GM21360 (cell line): ENCODE measurements around the gene TMEM94.
"Not testable (repeated sequence)": the region's sequence is repeated elsewhere in the genome, so short reads cannot be mapped to it uniquely, and the experiment has no call there.

Source experiments
- ATAC-seq: cut with Tn5 transposase; IDR thresholded peaks from one replicate; pipeline ENCODE4 v1.9.1; 2021; ENCODE audit warnings: mild to moderate bottlenecking, moderate library complexity; ENCODE audit not compliant: unreplicated experiment

Gene TMEM94

DNA sequence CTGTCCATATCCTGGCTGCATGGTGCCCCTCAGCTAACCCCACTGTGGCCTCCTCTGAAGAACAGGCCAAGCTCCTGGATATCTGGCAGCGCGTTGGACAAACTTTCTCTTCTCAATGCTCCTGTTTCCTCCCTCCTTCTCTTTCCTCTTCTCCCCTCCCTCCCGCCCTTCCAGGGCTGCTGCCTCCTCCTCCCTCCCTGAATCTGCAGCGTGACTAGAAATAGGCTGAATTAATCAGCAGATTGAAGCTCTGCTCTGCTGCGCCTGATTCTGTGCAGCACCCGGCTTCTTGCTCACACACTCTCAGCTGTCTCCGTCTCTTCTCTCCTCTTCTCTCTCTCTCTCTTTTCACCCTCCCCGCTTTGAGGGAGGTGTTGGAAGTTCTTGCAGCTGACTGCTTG, 19.8 kb downstream of the TMEM94 start:
- no peak for ATAC-seq

DNA sequence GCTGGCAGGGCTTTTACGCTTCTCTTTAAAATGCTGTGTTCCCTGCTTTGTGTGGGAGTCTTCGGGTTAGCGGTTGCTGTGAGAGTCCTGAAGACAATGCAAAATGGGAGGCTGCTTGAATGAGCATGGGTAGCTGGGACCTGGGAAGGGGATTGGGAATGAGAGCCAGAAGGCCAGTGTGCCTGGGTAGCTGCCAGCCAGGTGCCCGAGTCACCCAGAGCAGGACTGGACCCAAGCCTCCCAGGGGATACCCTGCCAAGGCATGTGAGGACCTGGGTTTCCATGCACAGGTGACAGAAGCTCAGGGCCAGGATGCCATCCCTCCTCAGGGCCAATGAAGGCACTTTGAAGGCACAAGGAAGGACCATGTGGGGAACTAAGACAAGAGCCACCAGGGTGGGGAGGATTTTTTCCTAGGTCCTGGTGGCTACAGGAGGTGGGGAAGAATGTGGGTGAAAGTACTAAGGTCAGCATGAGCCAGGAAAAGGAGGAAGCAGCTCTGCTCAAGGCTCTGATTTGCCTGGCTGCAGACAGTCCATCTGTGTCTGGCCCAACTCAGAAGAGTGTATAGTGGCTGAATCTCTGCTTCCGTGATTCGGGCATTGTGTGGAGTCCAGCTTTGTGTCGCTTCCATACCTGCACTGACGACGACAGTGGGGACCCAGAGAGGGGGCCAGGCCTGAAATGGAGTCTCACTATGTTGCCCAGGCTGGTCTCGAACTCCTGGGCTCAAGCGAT, 20.5 kb downstream of the TMEM94 start:
- ATAC-seq: no peak

DNA sequence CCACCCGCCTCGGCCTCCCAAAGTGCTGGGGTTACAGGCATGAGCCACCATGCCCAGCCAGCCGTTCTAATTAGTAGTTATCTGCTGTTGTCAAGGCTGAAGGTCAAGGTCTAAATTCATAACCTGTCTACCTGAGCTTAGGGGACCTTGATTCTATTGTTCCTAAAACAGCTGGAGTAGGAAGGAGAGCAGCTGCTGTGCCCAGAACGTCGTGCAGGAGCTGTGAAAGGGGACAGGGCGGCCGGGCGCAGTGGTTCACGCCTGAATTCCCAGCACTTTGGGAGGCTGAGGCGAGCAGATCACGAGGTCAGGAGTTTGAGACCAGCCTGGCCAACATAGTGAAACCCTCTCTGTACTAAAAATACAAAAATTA, 21.0 kb downstream of the TMEM94 start:
- not testable (repeated sequence) for ATAC-seq

DNA sequence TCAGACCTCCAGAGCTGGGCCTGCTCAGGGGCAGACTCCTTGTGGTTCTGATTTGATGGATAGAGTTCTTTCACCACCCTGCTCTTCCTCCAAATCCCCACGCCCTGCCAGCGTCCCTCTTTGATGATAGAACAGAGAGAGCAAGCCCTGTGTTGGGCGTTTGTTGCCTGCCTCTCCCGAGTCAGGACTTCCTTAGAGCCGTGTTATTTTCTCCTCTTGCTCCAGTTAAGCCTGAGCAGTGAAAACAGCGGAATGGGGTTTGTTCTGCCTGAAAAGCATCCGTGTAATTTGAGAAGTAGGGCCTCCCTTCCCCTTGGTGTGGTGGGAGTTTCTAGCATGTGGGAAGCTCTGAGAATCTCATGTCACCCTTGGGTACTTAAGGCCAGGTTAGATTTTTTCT, 22.1 kb downstream of the TMEM94 start:
- no peak for ATAC-seq

DNA sequence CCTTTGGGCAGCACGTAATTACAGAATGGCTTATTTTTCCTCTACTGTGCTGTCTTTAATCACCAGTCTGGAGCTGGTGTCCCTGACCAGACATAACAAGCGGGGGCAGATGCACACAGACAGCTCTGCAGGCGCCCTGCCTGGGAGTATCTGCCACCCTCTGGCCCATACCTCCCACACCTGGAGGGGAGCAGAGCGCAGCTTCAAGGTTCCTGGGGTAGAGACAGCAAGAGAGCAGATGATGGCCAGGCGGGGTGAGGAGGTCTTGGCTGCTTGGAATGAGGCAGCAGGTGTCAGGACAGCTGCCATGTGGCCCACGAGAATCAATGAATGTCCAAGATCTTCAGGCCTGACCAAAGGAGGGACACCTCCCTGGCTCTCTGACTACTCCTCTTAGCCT, 23.8 kb downstream of the TMEM94 start:
- ATAC-seq: no peak

DNA sequence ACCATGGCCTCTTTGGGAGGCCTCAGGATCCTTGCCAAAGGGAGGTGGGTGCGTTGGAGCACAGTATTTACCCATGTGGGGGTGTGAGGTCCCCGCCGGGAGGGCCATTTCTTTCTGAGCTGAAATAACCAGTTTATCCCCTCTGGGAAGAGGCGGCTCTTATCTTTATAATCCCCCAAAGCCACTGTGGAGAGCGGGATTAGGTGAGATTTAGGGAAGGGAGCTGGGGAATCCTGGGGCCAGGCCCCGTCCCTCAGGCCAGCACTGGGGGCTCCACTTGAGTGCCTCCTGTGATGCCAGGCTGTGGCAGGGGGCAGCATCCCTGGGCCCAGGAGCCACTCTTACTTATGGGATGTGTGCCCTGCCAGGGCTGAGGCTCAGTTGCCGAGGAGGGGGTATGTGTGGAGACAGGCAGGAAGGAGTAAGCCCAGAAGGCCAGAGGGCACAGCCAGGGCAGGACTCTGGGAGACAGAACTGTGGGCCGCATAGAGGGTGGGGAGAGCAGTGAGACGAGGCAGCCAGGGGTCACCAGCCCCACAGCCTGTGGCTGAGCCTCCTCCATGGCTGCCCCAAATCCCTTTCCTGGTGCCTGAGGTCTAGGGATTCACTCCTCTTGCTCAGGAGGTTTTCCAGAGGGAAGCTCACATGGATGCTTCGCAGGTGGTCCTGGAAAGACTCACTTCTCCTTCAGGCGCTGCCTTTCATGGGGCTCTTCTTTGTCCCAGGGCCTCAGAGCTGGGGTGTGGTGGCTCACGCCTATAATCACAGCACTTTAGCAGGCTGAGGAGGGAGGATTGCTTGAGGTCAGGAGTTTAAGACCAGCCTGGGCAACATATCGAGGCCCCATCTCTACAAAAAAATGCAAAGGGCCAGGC, 25.0 kb downstream of the TMEM94 start:
- ATAC-seq: no peak

DNA sequence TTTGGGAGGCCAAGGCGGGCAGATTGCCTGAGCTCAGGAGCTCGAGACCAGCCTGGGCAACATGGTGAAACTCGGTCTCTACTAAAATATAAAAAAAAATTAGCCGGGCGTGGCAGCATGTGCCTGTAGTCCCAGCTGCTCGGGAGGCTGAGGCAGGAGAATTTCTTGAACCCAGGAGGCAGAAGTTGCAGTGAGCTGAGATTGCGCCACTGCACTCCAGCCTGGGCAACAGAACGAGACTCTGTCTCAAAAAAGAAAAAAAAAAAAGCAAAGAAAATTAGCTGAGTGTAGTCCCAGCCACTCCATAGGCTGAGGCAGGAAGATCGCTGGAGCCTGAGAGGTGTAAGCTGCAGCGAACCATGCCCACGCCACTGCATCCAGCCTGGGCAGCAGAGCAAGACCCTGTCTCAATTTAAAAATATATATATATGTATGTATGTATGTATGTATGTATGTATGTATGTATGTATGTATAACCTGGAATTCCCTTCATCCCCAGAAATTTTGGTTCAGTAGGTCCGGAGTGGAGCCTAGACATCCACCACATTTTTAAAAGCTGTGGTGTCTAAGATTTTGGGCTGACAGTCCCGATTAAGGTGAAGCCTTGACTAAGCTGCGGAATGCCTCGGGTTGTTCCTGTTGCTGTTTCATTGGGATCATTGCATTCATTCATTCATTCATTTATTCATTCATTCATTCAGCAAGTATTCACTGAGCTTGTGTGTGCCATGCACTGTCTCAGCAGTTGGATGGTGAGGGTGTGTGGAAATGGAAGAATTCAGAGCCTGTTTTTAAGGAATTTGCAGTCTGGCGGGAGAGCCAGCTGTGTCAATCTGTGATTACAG, 25.9 kb downstream of the TMEM94 start:
- ATAC-seq: no peak

DNA sequence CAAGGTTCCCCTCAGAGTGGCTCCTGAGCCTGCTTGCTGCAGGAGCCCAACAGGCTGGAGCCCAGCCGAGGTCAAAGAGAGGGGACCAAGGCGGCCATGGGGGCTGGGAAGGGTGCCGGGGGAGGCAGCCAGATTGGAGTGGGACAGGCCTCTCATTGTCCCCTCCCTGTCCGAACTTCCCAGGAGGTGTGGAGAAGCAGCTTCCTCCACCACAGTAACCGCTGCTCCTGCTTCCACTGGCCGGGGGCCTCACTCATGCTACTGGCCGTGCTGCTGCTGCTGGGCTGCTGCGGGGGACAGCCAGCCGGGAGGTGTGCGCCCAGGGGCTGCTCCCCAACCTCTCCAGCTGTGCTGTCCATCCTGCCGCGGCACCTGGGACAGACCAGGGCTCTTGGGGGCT, 29.3 kb downstream of the TMEM94 start:
- ATAC-seq: no peak

DNA sequence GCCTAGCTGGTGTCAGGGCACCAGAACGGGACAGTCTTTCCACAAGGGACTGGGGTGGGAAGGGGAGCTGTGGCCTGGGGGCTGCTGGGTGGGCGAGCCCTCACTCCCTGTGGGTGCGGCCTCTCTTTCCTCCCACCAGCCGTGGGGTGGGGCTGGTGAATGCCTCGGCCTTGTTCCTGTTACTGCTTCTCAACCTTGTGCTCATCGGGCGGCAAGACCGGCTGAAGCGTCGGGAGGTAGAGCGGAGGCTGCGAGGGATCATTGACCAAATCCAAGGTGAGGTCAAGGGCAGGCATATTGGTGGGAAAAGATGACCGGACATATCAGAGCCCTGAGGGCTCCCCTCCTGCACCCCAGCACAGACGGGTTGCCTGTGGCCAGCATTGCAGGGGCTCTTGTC, 29.7 kb downstream of the TMEM94 start:
- ATAC-seq: no peak

DNA sequence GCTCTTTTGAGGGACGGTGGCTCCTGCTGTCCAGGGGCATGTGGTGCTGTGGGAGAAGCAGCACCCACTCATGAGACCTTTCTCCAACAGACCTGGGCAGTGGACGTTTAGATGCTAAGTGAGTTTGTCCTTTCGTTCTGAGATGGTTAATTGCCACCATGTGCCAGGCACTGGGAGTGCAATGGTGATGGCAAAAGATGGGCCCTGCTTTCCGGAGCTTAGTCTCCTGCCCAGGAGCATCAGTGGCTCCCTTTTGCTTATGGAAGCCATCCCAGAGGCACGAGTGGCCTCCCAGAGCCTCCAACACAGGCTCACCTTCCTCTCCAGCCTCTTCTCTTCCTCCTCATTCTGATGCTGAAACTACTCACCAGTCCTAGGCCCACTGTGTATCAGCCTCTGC, 30.5 kb downstream of the TMEM94 start:
- no peak for ATAC-seq

DNA sequence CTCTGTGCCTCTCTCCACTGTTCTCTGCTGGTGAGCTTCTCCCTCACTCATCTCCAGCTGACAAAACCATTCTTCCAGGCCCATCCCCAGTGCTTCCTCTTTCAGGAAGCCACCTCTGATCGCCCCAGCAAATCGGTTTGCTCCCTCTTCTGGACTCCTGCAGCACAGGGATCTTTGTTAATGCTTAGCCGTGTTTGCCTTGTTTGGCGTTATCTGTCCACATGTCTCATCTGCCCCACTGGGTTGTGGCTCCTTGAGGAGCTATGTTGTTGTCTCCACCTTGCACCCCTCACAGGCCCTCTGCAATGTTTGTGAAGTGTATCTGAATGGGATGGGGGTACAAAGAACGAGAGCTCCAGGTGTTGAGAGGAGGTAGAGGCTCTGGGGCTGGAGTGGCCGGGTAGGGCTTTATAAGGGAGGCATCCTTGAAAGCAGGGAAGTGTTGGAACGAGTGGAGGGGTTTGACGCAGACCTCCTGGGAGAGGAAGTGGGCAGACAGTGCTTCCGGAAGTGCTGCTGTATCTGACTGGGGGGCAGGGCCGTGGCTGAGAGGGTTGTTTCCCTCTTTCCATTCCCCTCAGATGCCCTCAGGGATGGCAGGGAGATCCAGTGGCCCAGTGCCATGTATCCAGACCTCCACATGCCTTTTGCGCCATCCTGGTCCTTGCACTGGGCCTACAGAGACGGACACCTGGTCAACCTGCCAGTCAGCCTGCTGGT, 31.1 kb downstream of the TMEM94 start:
- ATAC-seq: no peak

DNA sequence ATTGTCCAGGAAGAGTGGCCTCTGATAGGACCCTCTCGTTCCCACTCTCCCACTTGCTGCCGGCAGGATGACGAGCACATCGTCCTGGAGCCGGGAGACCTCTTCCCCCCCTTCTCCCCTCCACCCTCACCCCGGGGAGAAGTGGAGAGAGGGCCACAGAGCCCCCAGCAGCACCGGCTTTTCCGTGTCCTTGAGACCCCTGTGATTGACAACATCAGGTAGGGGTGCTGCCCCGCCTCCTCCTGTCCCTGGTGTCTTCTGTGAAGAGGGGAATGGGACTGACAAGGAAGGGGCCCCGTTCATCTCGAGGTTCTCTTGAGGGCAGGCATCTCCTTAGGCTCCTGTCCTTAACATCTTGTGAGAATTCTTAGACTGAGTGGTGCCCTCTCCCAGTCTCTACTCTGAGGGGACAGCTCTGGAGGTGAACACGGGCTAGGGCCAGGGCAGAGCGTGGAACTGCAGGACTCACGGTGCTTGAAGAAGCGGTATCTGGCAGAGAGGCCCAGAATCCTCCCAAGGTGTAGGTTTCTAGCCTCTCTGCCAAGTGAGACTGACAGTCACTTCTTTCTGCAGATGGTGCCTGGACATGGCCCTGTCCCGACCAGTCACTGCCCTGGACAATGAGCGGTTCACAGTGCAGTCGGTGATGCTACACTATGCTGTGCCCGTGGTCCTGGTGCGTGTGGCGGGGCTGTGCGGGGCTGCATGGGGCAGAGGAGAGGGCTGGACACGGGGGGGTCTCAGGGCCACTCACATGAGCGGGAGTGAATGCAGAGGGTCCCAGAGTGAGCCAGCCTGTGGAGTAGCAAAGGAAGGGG, 32.5 kb downstream of the TMEM94 start:
- no peak for ATAC-seq

DNA sequence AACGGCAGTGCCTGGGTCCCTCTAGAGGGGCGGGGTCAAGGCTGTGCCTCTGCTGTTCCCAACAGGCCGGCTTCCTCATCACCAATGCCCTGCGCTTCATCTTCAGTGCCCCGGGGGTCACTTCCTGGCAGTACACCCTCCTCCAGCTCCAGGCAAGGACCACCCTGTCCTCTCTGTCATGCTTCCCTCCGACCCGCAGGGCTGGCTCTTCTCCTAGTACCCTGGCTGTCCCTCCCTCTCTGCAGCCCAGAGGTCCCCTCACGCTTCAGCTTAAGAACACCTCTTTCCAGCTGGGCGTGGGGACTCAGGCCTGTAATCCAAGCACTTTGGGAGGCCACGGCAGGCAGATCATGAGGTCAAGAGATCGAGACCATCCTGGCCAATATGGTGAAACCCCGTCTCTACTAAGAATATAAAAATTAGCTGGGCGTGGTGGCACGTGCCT, 33.1 kb downstream of the TMEM94 start:
- ATAC-seq: no peak

DNA sequence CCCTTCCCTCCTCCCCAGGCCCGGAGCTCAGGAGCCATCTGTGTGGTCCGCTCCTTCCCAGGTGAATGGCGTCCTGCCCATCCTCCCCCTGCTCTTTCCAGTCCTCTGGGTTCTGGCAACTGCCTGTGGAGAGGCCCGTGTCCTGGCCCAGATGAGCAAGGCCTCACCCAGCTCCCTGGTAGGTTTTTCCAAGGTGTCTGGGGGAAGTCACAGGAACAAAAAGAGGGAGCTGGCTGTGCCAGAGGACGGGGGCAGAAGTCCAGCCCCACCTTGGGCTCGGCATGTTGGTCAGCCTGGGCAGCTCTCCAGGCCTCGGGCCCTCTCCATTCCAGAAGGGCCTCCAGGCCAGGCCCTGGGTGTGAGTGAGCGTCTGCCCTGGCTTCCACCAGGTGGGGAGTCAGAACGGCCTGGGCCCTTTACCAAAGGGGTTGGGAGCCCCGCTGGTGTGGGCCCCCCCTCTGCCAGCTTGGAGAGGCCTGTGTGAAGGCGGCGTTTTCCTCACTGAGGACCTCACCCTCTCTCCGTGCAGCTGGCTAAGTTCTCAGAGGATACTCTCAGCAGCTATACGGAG, 33.8 kb downstream of the TMEM94 start:
- no peak for ATAC-seq

DNA sequence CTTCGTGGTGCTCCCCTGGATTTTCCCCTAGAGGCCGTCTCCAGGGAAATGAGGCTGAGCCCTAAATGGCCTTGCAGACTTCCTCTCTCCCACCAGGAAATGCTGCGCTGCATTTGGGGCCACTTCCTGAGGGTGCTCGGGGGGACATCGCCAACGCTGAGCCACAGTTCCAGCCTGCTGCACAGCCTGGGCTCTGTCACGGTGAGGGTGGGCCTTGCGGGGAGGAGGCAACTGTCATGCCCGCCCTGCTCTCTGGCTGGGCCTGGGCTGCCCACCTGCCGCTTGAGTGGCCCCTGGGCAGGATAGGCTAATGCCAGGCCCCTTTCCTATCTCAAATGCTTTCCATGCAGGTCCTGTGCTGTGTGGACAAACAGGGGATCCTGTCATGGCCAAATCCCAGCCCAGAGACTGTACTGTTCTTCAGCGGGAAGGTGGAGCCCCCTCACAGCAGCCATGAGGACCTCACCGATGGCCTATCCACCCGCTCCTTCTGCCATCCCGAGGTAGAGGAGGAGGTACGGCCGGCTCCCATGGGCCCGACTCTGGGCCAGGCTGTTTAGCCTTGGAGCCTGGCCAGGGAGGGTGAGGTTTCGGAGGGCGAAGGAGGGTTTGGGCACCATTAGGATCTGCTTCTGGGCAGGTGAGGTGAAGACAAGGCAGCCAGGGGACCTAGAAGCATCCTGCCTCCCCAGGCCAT, 34.7 kb downstream of the TMEM94 start:
- no peak for ATAC-seq

DNA sequence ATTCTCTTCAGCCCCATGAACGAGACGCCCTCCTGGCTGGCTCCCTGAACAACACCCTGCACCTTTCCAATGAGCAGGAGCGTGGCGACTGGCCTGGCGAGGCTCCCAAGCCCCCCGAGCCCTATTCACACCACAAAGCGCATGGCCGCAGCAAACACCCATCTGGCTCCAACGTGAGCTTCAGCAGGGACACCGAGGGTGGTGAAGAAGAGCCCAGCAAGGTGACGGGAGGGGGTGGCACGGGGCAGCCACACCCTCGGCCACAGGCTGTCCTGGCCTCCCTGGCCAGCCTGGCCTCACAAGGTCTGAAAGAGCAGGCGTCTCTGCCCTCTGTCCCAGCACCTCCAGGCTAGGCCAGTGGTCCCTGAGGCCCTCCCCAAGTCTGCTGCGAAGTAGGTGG, 35.2 kb downstream of the TMEM94 start:
- ATAC-seq: no peak

DNA sequence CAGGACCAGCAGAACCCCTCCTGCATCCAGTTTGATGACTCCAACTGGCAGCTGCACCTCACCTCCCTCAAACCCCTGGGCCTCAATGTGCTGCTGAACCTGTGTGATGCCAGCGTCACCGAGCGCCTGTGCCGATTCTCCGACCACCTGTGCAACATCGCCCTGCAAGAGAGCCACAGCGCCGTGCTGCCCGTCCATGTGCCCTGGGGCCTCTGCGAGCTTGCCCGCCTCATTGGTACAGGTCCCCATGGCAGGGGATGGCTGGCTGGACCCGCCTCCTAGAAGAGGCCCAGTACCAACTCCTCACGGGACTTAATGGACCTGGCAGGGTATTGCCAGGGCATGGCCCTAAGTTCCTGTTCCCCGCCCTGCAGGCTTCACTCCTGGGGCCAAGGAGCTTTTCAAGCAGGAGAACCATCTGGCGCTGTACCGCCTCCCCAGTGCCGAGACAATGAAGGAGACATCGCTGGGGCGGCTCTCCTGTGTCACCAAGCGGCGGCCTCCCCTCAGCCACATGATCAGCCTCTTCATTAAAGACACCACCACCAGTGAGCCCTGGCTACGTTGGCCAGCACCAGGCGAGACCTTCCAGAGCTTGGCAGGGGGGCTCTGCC, 36.2 kb downstream of the TMEM94 start:
- no peak for ATAC-seq

DNA sequence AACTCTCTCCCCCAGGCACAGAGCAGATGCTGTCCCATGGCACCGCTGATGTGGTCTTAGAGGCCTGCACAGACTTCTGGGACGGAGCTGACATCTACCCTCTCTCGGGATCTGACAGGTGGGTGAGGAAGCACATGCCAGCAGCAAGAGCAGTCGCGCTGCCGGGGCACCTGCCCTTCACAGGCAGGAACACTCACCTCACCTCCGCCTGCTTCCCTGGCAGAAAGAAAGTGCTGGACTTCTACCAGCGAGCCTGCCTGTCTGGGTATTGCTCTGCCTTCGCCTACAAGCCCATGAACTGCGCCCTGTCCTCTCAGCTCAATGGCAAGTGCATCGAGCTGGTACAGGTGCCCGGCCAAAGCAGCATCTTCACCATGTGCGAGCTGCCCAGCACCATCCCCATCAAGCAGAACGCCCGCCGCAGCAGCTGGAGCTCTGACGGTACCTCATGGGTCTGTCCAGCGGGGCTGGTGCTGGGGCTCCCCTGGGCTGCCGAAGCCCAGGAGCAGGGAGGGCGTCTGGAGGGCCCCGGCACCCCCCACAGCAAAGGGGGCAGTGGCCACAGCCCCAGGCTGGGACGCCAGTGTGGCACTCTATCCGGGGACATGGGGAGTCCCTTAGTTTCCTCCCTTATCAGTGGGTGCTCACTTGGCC, 37.2 kb downstream of the TMEM94 start:
- ATAC-seq: no peak
